ENCODE measurements around the gene TRAPPC1.

DNA sequence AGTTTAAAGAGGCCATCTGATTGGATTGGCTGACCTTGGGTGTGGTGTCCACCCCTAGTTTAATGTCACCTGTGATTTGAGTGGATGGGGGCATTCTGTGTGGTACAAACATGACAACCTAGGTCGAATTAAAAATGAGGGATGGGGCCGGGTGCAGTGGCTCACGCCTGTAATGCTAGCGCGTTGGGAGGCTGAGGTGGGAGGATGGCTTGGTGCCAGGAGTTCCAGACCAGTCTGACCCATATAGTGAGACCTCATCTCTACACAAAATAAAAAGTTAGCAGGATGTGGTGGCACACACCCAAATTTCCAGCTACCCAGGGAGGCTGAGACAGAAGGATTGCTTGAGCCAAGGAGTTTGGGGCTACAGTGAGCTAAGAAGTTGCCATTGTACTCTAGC is 14.7 kb upstream of the TRAPPC1 start:
- TF ChIP-seq HMGA2 (CRISPR knock-in tag; IDR thresholded peaks at IDR 0.05) (no peak), HMGXB4 (CRISPR knock-in tag; IDR thresholded peaks at IDR 0.05) (no peak), SP1 (CRISPR knock-in tag; conservative IDR thresholded peaks at IDR 0.05) (no peak), ZNF263 (CRISPR knock-in tag; IDR thresholded peaks at IDR 0.05; ENCODE audit: low read depth) (no peak), NR1H2 (CRISPR knock-in tag; IDR thresholded peaks at IDR 0.05) (no peak), FOXP1 (CRISPR knock-in tag; IDR thresholded peaks at IDR 0.05; ENCODE audit: borderline replicate concordance) (no peak), MAX (CRISPR knock-in tag; IDR thresholded peaks at IDR 0.05) (no peak), CREM (CRISPR knock-in tag; IDR thresholded peaks at IDR 0.05) (no peak)
- TF ChIP-seq, protein P1, sequence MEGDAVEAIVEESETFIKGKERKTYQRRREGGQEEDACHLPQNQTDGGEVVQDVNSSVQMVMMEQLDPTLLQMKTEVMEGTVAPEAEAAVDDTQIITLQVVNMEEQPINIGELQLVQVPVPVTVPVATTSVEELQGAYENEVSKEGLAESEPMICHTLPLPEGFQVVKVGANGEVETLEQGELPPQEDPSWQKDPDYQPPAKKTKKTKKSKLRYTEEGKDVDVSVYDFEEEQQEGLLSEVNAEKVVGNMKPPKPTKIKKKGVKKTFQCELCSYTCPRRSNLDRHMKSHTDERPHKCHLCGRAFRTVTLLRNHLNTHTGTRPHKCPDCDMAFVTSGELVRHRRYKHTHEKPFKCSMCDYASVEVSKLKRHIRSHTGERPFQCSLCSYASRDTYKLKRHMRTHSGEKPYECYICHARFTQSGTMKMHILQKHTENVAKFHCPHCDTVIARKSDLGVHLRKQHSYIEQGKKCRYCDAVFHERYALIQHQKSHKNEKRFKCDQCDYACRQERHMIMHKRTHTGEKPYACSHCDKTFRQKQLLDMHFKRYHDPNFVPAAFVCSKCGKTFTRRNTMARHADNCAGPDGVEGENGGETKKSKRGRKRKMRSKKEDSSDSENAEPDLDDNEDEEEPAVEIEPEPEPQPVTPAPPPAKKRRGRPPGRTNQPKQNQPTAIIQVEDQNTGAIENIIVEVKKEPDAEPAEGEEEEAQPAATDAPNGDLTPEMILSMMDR (IDR thresholded peaks at IDR 0.05) = no peak
- TF ChIP-seq, protein P2, sequence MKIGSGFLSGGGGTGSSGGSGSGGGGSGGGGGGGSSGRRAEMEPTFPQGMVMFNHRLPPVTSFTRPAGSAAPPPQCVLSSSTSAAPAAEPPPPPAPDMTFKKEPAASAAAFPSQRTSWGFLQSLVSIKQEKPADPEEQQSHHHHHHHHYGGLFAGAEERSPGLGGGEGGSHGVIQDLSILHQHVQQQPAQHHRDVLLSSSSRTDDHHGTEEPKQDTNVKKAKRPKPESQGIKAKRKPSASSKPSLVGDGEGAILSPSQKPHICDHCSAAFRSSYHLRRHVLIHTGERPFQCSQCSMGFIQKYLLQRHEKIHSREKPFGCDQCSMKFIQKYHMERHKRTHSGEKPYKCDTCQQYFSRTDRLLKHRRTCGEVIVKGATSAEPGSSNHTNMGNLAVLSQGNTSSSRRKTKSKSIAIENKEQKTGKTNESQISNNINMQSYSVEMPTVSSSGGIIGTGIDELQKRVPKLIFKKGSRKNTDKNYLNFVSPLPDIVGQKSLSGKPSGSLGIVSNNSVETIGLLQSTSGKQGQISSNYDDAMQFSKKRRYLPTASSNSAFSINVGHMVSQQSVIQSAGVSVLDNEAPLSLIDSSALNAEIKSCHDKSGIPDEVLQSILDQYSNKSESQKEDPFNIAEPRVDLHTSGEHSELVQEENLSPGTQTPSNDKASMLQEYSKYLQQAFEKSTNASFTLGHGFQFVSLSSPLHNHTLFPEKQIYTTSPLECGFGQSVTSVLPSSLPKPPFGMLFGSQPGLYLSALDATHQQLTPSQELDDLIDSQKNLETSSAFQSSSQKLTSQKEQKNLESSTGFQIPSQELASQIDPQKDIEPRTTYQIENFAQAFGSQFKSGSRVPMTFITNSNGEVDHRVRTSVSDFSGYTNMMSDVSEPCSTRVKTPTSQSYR (CRISPR knock-in tag; IDR thresholded peaks at IDR 0.05) = no peak
- TF ChIP-seq, protein P3, sequence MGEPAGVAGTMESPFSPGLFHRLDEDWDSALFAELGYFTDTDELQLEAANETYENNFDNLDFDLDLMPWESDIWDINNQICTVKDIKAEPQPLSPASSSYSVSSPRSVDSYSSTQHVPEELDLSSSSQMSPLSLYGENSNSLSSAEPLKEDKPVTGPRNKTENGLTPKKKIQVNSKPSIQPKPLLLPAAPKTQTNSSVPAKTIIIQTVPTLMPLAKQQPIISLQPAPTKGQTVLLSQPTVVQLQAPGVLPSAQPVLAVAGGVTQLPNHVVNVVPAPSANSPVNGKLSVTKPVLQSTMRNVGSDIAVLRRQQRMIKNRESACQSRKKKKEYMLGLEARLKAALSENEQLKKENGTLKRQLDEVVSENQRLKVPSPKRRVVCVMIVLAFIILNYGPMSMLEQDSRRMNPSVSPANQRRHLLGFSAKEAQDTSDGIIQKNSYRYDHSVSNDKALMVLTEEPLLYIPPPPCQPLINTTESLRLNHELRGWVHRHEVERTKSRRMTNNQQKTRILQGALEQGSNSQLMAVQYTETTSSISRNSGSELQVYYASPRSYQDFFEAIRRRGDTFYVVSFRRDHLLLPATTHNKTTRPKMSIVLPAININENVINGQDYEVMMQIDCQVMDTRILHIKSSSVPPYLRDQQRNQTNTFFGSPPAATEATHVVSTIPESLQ (CRISPR knock-in tag; IDR thresholded peaks at IDR 0.05) = no peak
